Ovary (tissue), 9 donors: ENCODE measurements around the gene SSTR5. TPM values are rescaled to one million over a fixed set of nuclear protein-coding genes. Genes with fewer than 3 reads are reported as not detected.

Source experiments
- DNase-seq, 5 donors: peaks; one replicate each; pipeline ENCODE4 v3.0.0-alpha.2; 2019 to 2020
- H3K27ac ChIP-seq, 2 donors: fragments of 200-600 bp; one replicate each; pipeline versions ENCODE4 v1.5.1 to v1.8.0; 2019 to 2022
- H3K27me3 ChIP-seq: fragments of 200-600 bp; one replicate; pipeline ENCODE4 v1.8.0; 2022
- H3K36me3 ChIP-seq: fragments of 200-600 bp; sonication (generic); one replicate; pipeline ENCODE4 v1.5.1; 2019
- H3K4me1 ChIP-seq: one replicate; pipeline ENCODE4 v1.8.1; 2013; ENCODE audit warnings: mild to moderate bottlenecking, moderate library complexity; ENCODE audit not compliant: insufficient read depth
- H3K4me3 ChIP-seq: fragments of 200-600 bp; sonication (generic); one replicate; pipeline ENCODE4 v1.5.1; 2017
- H3K9me3 ChIP-seq, 2 donors: fragments of 200-600 bp in 1 of 2; sonication (generic) in 1 of 2; one replicate each; pipeline versions ENCODE4 v1.5.1 to v1.8.1; 2013 to 2019; ENCODE audit warnings: mild to moderate bottlenecking in 1 of 2, moderate library complexity in 1 of 2
- EP300 ChIP-seq: sonication (generic); formaldehyde crosslinking; IDR thresholded peaks from one replicate; pipeline ENCODE4 v1.6.1; 2017; ENCODE audit warnings: antibody characterized with exemption
- POLR2A ChIP-seq: fragments of 450-650 bp; IDR thresholded peaks from one replicate; pipeline ENCODE4 v1.6.1; 2017; ENCODE audit warnings: antibody characterized with exemption, mild to moderate bottlenecking, moderate library complexity
- WGBS, 3 donors: extraction: QIAGEN DNeasy Blood & Tissue Kit in 1 of 3; methylation state at CpG; one replicate each; pipeline versions ENCODE4 v1.1.5 to v1.1.7; 2013 to 2017; 5-methylcytosine and 5-hydroxymethylcytosine counted together
- intact Hi-C, 4 donors: fragments of 100-400 bp; cut with DNase I; formaldehyde crosslinking; loops; one replicate each; pipeline versions ENCODE4 v1.11.0 to v1.15.1; 2022 to 2023
- polyA plus RNA-seq, 2 donors: library from polyadenylated mRNA; stranded (reverse); fragments of 200-250 nt in 1 of 2; fragments of 350-450 nt in 1 of 2; fragmentation: Illumina TruSeq in 1 of 2; extraction: RNeasy Lipid Tissue Mini Kit (QIAGEN cat#74804) in 1 of 2; gene quantifications; one replicate each; pipeline ENCODE4 v1.2.3, GENCODE V29; 2013 to 2014
- total RNA-seq, 7 donors: library from RNA; depleted of rRNA in 2 of 7; stranded (reverse); fragments of >200 nt in 2 of 7; fragmentation: NEBNext Ultra II Directional in 3 of 7; extraction: Animal tissue kit (Norgen Biotek cat#: 25700) in 3 of 7; gene quantifications; one replicate each; pipeline versions ENCODE4 v1.1.0 to v1.2.4, GENCODE V29; 2016 to 2023
- TF ChIP-seq, protein P1 (sequence below), 3 donors: fragments of 450-650 bp in 2 of 3; fragments of 200-600 bp in 1 of 3; IDR thresholded peaks; one replicate each; pipeline versions ENCODE4 v1.5.1 to v1.8.0; 2016 to 2022; ENCODE audit warnings: antibody characterized with exemption in 3 of 3, mild to moderate bottlenecking in 1 of 3
- donor health status: DM: no; HTN: no; CAD: no; lungs with moderate emphysema.
- donor health status: DM: no; HTN: no; CAD: no.
- donor health status: Bipolar disorder and iron deficiency.
- donor health status: DM: yes; HTN: yes; CAD: no.
- donor health status: DM: no; HTN: no; CAD: no.
- donor health status: DM: yes; HTN: yes; CAD: no.

The SSTR5 gene
- total and polyA plus RNA-seq, 9 donors, result not detected

DNA sequence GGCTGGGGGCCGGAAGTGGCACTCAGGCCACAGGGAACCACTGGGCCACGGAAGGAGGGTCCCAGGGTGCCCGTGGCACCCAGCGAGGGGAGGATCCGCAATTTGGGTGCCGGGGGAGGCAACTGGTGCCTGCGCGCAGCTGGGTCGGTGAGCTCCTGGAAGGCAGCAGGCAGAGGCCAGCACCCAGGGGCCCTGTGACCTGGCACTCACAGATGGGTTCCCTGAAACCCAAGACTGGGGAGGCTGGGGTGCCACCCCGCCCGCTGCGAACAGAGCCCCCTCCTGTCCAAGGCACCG lies 663 bp downstream of the SSTR5 start:
- DNase-seq, result no peak
- no peaks in the 10 kb centered on the region for H3K4me1 ChIP-seq
- H3K4me3 ChIP-seq, result no peak overlapping the region
- H3K9me3 ChIP-seq, result no peaks in the 10 kb centered on the region
- H3K27me3 ChIP-seq, result no peaks in the 10 kb centered on the region
- no peak overlapping the region for H3K27ac ChIP-seq
- 52 to 65% (median 62%) methylated on average over 13 of the region's 13 CpGs for WGBS, 3 donors
- intact Hi-C loops, result loop anchor here in 1 of 4 donors (5.0 kb wide), 1 partner anchor 1229 kb away; no protein-coding TSS in a partner anchor
- no peak for TF ChIP-seq POLR2A
- no peak for TF ChIP-seq EP300
- TF ChIP-seq, protein P1, sequence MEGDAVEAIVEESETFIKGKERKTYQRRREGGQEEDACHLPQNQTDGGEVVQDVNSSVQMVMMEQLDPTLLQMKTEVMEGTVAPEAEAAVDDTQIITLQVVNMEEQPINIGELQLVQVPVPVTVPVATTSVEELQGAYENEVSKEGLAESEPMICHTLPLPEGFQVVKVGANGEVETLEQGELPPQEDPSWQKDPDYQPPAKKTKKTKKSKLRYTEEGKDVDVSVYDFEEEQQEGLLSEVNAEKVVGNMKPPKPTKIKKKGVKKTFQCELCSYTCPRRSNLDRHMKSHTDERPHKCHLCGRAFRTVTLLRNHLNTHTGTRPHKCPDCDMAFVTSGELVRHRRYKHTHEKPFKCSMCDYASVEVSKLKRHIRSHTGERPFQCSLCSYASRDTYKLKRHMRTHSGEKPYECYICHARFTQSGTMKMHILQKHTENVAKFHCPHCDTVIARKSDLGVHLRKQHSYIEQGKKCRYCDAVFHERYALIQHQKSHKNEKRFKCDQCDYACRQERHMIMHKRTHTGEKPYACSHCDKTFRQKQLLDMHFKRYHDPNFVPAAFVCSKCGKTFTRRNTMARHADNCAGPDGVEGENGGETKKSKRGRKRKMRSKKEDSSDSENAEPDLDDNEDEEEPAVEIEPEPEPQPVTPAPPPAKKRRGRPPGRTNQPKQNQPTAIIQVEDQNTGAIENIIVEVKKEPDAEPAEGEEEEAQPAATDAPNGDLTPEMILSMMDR (IDR thresholded peaks at IDR 0.05), result no peak
- H3K36me3 ChIP-seq, result no peaks in the 10 kb centered on the region

DNA sequence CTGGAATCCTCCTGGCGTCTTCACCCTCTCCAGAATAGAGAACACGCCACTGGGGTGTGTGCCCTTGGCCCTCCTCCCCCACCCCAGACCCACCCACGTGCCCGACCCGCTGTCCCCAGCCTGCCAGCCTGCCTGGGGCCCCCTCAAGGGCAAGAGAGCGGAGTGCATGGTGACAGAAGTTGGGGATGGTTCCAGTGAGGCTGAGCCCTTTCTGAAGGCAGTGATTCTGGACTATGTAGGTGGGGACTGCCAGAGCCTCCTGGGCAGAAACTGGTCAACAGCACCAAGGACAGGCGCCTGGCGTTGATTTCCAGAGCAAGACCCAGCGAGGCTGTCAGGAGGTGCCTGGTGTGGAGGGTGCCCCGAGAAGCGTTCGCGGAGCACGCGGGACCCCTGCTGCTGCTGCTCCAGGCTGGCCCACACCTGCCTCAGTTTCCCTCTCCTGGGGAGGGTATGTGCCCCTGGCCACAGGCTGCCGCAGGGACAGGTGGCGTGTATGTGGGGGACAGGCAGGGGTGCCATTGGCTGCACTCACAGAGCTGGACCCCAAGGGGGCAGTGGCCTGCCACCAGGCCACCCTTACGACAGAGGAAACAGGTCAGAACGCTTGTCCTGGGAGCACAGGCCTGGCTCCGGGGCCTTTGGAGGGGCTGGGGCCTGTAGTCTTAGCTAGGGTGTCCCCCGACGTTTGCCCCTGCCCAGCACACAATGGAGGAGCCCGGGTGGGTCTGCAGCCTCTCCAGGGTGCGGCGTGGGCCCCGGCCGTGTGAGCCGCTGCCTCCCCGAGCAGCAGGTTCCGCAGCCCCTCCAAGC lies 1.2 kb downstream of the SSTR5 start:
- Histone ChIP-seq H3K27me3 (no peaks in the 10 kb centered on the region), H3K9me3 (no peaks in the 10 kb centered on the region)
- intact Hi-C loops, result loop anchor here in 1 of 4 donors (5.0 kb wide), 1 partner anchor 1229 kb away; no protein-coding TSS in a partner anchor

DNA sequence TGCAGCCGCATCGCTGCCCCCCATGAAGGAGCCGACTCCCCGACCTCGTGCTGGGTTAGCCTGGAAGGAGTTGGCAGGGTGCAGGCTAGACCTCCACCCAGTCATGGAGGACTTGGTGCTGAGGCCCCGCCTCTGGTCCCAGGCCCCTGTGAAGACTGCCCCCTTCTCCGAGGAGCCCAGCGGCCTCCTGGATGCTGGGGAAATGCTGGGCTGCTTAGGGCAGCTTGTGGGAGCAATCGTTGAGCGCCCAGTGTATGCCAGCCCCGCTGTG lies 1.8 kb downstream of the SSTR5 start:
- TF ChIP-seq EP300, result no peak
- TF ChIP-seq POLR2A, result no peak
- TF ChIP-seq, protein P1 (IDR thresholded peaks at IDR 0.05), result no peak
- 53 to 77% (median 60%) methylated on average over 5 to 11 of the region's 11 CpGs for WGBS, 3 donors
- no peak for DNase-seq
- intact Hi-C loops, result loop anchor here in 1 of 4 donors (5.0 kb wide), 1 partner anchor 1228 kb away; no protein-coding TSS in a partner anchor
- Histone ChIP-seq H3K27ac (no peak overlapping the region), H3K9me3 (no peaks in the 10 kb centered on the region), H3K4me3 (no peak overlapping the region), H3K36me3 (no peaks in the 10 kb centered on the region), H3K27me3 (no peaks in the 10 kb centered on the region), H3K4me1 (no peaks in the 10 kb centered on the region)

More for the DNA sequence above, 1.2 kb downstream of the SSTR5 start:
- DNase-seq, result no peak
- Histone ChIP-seq H3K4me1 (no peaks in the 10 kb centered on the region), H3K27ac (no peak overlapping the region), H3K4me3 (no peak overlapping the region), H3K36me3 (no peaks in the 10 kb centered on the region)
- WGBS, 3 donors, result 53 to 63% (median 57%) methylated on average over 29 to 30 of the region's 30 CpGs
- TF ChIP-seq EP300 (no peak), POLR2A (no peak)
- TF ChIP-seq, protein P1 (IDR thresholded peaks at IDR 0.05), result no peak

DNA sequence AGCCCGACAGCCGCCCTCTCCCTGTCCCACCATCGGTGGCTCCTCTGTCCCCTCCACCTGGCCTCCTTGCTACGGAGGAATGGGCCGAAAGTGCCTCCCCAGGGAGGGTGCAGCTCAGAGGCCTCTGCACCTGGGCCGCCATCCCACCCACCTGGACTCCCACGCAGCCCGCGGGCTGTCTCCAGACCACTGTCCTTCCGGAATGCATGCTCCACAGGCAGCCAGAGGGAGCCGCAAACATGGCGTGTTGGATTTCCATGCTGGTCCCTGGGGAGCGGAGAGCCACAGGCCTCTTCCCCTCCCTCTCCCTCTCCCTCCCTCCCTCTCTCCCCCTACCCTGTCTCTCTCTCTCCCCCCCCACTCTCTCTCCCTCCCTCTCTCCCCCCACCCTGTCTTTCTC lies 3.0 kb downstream of the SSTR5 start:
- no peaks in the 10 kb centered on the region for H3K4me1 ChIP-seq
- H3K27me3 ChIP-seq, result no peaks in the 10 kb centered on the region
- 43 to 47% (median 44%) methylated on average over 13 of the region's 13 CpGs for WGBS, 3 donors
- no peaks in the 10 kb centered on the region for H3K36me3 ChIP-seq
- DNase-seq, result no peak
- no peak overlapping the region for H3K4me3 ChIP-seq
- intact Hi-C loops, result no loop called here
- TF ChIP-seq POLR2A (no peak), EP300 (no peak)
- TF ChIP-seq, protein P1 (IDR thresholded peaks at IDR 0.05), result no peak
- H3K27ac ChIP-seq, result no peak overlapping the region
- no peaks in the 10 kb centered on the region for H3K9me3 ChIP-seq
